SK-N-SH treated with all-trans-retinoic acid at 6 μM for 48 hours (cell line): ENCODE results near the gene CSN1S1.
A peak's percentile ranks its signal among the peaks of the same experiment; 100 is the strongest.

Experiments
- ATAC-seq: fragments of 200-7000 bp; cut with Tn5 transposase; 3 replicates; pipeline ENCODE4 v1.9.1; 2020; ENCODE audit warnings: mild to moderate bottlenecking, moderate library complexity
- ARNTL ChIP-seq: fragments of 450-650 bp; formaldehyde crosslinking; IDR thresholded peaks from 2 replicates; pipeline ENCODE4 v1.5.0; 2020; ENCODE audit warnings: low read depth, mild to moderate bottlenecking, moderate library complexity, borderline replicate concordance
- BACH2 ChIP-seq: fragments of 250-450 bp; sonication (Bioruptor Pico); IDR thresholded peaks from 2 replicates; pipeline ENCODE4 v1.9.0; 2021; ENCODE audit warnings: mild to moderate bottlenecking, borderline replicate concordance
- CSDC2 ChIP-seq: fragments of 250-450 bp; sonication (Bioruptor Pico); IDR thresholded peaks from 2 replicates; pipeline ENCODE4 v1.5.0; 2020; ENCODE audit warnings: mild to moderate bottlenecking, moderate library complexity
- CSRNP3 ChIP-seq: fragments of 250-450 bp; sonication (Bioruptor Pico); IDR thresholded peaks from 2 replicates; pipeline ENCODE4 v1.5.1; 2021; ENCODE audit warnings: mild to moderate bottlenecking, moderate library complexity
- ESRRG ChIP-seq: fragments of 250-450 bp; sonication (Bioruptor Pico); IDR thresholded peaks from 2 replicates; pipeline ENCODE4 v1.6.1; 2021; ENCODE audit warnings: mild to moderate bottlenecking
- GLIS3 ChIP-seq: fragments of 250-450 bp; sonication (Bioruptor Pico); IDR thresholded peaks from 2 replicates; pipeline ENCODE4 v1.5.0; 2020; ENCODE audit warnings: mild to moderate bottlenecking, moderate library complexity
- ISL1 ChIP-seq: fragments of 250-450 bp; sonication (Bioruptor Pico); IDR thresholded peaks from 2 replicates; pipeline ENCODE4 v2.1.2; 2022; ENCODE audit warnings: mild to moderate bottlenecking, moderate library complexity
- OSR1 ChIP-seq: fragments of 250-450 bp; sonication (Bioruptor Pico); IDR thresholded peaks from 2 replicates; pipeline ENCODE4 v1.8.0; 2022; ENCODE audit warnings: moderate library complexity, mild to moderate bottlenecking, inconsistent platforms
- PATZ1 ChIP-seq: fragments of 250-450 bp; sonication (Bioruptor Pico); IDR thresholded peaks from 2 replicates; pipeline ENCODE4 v1.8.0; 2020; ENCODE audit warnings: mild to moderate bottlenecking, moderate library complexity, borderline replicate concordance
- POU6F1 ChIP-seq: fragments of 250-450 bp; sonication (Bioruptor Pico); IDR thresholded peaks from 2 replicates; pipeline ENCODE4 v1.8.0; 2021; ENCODE audit warnings: low read depth, mild to moderate bottlenecking, moderate library complexity, borderline replicate concordance
- RARB ChIP-seq: fragments of 250-450 bp; sonication (Bioruptor Pico); IDR thresholded peaks from 2 replicates; pipeline ENCODE4 v1.8.0; 2021; ENCODE audit warnings: mild to moderate bottlenecking, moderate library complexity
- SNAI2 ChIP-seq: fragments of 250-450 bp; sonication (Bioruptor Pico); IDR thresholded peaks from 2 replicates; pipeline ENCODE4 v1.5.0; 2020; ENCODE audit warnings: mild to moderate bottlenecking, moderate library complexity
- TCF4 ChIP-seq: fragments of 250-450 bp; sonication (Bioruptor Pico); IDR thresholded peaks from 2 replicates; pipeline ENCODE4 v1.8.0; 2021; ENCODE audit warnings: mild to moderate bottlenecking, moderate library complexity, borderline replicate concordance
- TOX ChIP-seq: fragments of 250-450 bp; sonication (Bioruptor Pico); IDR thresholded peaks from 2 replicates; pipeline ENCODE4 v1.8.0; 2021; ENCODE audit warnings: mild to moderate bottlenecking, moderate library complexity, borderline replicate concordance
- ZC3H10 ChIP-seq: fragments of 250-450 bp; sonication (Bioruptor Pico); IDR thresholded peaks from 2 replicates; pipeline ENCODE4 v1.5.1; 2021; ENCODE audit warnings: mild to moderate bottlenecking, moderate library complexity
- ZFP3 ChIP-seq: fragments of 250-450 bp; sonication (Bioruptor Pico); IDR thresholded peaks from 2 replicates; pipeline ENCODE4 v1.5.0; 2020; ENCODE audit warnings: mild to moderate bottlenecking, moderate library complexity
- ZFP30 ChIP-seq: fragments of 450-650 bp; formaldehyde crosslinking; IDR thresholded peaks from 2 replicates; pipeline ENCODE4 v1.5.0; 2022; ENCODE audit warnings: mild to moderate bottlenecking, moderate library complexity
- ZNF70 ChIP-seq: fragments of 450-650 bp; formaldehyde crosslinking; IDR thresholded peaks from 2 replicates; pipeline ENCODE4 v1.5.0; 2020; ENCODE audit warnings: mild to moderate bottlenecking, moderate library complexity
- ZNF8 ChIP-seq: fragments of 450-650 bp; formaldehyde crosslinking; IDR thresholded peaks from 2 replicates; pipeline ENCODE4 v1.5.0; 2020; ENCODE audit warnings: mild to moderate bottlenecking, moderate library complexity
- TF ChIP-seq, protein P1 (sequence below): fragments of 250-450 bp; sonication (Bioruptor Pico); IDR thresholded peaks from 2 replicates; pipeline ENCODE4 v1.5.1; 2020; ENCODE audit warnings: low read depth, mild to moderate bottlenecking, moderate library complexity

The CSN1S1 gene, protein sequence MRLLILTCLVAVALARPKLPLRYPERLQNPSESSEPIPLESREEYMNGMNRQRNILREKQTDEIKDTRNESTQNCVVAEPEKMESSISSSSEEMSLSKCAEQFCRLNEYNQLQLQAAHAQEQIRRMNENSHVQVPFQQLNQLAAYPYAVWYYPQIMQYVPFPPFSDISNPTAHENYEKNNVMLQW

DNA sequence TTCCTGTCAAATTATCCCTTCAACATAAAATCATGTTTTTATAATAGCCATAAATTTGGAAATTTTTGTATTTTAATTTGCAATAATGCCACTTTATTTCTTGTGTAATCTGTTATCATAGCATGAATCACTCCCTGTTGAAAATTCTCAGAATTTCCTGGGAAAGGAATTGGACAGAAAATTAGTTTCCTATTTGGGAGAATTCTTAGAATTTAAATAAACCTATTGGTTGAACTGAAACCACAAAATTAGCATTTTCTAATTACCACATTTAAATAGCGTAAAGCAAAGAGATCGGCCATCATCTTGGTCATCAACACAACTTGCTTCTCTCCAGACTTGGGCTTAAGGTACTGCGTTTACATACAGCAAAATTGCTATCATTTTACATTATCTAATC lies at the start of gene CSN1S1:
Gene CSN1S1, plus strand, starts transcription at position 301 of the 400 bp plus-strand sequence. CDS start 1,488 bp downstream, outside the sequence.
- TF ChIP-seq, protein P1, sequence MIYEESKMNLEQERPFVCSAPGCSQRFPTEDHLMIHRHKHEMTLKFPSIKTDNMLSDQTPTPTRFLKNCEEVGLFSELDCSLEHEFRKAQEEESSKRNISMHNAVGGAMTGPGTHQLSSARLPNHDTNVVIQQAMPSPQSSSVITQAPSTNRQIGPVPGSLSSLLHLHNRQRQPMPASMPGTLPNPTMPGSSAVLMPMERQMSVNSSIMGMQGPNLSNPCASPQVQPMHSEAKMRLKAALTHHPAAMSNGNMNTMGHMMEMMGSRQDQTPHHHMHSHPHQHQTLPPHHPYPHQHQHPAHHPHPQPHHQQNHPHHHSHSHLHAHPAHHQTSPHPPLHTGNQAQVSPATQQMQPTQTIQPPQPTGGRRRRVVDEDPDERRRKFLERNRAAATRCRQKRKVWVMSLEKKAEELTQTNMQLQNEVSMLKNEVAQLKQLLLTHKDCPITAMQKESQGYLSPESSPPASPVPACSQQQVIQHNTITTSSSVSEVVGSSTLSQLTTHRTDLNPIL (CRISPR knock-in tag) = no peak
- TF ChIP-seq ISL1 = no peak
- TF ChIP-seq BACH2 (CRISPR knock-in tag) = no peak
- TF ChIP-seq ZFP3 (CRISPR knock-in tag) = no peak
- no peak for TF ChIP-seq TCF4
- no peak for TF ChIP-seq SNAI2 (CRISPR knock-in tag)
- no peak for TF ChIP-seq POU6F1
- TF ChIP-seq CSRNP3 (CRISPR knock-in tag) = no peak
- TF ChIP-seq OSR1 (CRISPR knock-in tag) = no peak
- no peak for TF ChIP-seq GLIS3
- TF ChIP-seq CSDC2 (CRISPR knock-in tag) = no peak
- no peak for TF ChIP-seq ZNF8 (CRISPR knock-in tag)
- TF ChIP-seq, all 23 proteins: peak for 0
- no peak for ATAC-seq

DNA sequence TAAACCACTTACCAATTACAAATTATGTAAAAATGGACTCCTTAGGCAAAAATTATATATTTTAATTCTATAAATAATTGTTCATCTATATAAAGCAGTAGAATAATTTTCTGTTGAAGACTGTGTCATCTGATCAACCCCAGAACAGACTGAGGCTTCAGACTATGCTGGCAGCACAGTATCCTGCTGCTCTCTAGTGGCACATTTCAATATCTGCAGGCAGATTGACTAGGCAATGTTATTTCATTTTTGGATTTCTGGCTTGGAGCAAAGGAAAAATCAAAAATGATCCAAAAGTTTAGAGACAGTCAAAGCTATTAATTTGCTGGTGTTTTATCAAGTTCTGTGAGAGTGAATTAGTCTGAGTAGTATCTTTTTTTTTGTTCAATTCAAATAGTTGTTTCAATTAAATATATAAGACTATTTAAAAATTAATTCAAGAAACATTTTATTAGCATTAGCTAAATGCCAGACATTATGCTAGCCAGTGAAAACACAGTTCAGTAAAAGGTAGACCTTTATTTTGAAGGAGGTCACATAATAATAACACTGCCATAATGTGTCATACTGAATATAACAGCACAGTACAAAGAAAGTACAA lies 49.6 kb upstream of the CSN1S1 start:
- ATAC-seq = peak; percentile 92
- TF ChIP-seq, protein P1 (CRISPR knock-in tag) = no peak
- no peak for TF ChIP-seq ESRRG (CRISPR knock-in tag)
- no peak for TF ChIP-seq PATZ1
- no peak for TF ChIP-seq TOX (CRISPR knock-in tag)
- no peak for TF ChIP-seq ISL1

DNA sequence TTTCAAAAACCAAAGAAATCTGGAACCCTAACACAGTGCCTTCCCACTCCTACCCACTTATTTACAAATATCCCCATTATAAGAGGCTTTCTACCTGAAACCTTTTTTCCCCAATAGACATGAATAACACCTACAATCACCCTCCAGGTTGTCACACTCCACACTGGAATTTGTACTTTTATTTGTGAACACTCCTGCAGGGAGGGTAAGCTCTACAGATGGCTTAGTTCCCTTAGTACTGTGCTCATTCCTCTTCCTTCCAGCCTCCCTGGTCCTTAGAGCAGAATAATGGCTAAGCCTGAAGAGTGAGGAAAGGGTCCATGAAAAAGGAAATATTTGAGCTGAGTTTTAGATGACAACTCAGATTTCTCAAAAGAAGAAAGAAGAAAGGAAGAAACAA lies 48.7 kb upstream of the CSN1S1 start:
- no peak for ATAC-seq
- no peak for TF ChIP-seq ZNF70 (CRISPR knock-in tag)
- no peak for TF ChIP-seq RARB (CRISPR knock-in tag)
- no peak for TF ChIP-seq ZFP3 (CRISPR knock-in tag)
- no peak for TF ChIP-seq ARNTL (CRISPR knock-in tag)
- TF ChIP-seq, protein P1 (CRISPR knock-in tag) = no peak
- TF ChIP-seq CSDC2 (CRISPR knock-in tag) = no peak
- no peak for TF ChIP-seq GLIS3
- TF ChIP-seq PATZ1 = no peak
- no peak for TF ChIP-seq ZFP30 (CRISPR knock-in tag)
- no peak for TF ChIP-seq TOX (CRISPR knock-in tag)
- TF ChIP-seq CSRNP3 (CRISPR knock-in tag) = no peak
- no peak for TF ChIP-seq SNAI2 (CRISPR knock-in tag)
- no peak for TF ChIP-seq ZNF8 (CRISPR knock-in tag)
- TF ChIP-seq ISL1 = no peak
- no peak for TF ChIP-seq ZC3H10 (CRISPR knock-in tag)
- no peak for TF ChIP-seq ESRRG (CRISPR knock-in tag)
- TF ChIP-seq, all 23 proteins: peak for 0
